Measurements from ENCODE around the gene NLRP1.

DNA sequence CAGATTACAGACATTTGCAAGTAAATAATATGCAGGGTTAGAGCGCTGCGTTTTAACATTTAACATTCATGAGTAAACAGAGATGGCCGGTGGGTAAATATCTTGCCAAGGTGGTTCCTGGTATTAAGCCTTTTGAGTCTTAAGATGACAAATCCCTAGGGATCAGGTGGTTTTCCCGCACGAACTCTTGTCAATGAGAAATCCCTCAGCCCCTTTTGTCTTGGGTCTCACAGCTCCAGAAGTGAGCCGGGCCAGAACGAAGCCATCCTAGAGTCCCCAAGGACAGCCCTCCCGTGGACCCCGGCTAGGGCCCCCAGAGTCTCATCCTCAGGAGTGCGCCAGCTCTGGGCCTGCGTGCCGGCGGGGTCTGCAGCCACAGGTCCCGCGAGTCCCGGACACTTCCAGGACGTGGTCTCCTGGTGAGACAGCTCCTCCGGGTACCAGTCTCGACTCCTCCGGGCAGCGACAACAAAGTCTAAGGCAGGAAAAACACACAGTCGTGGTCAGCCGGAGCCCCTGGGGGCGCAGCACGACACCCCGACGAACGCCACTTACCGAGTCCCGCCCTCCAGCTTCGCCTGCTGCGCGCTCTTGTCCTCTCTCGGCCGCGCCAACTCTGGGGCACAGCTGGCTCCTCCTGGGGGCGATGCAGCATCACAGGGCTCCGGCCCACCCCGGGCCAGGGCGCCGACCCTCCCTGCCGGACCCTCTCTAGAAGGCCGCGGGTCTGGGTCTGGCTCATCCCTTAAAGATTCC lies 84.7 kb downstream of the NLRP1 start:
- no peak for TF ChIP-seq EZH2 (IDR thresholded peaks at IDR 0.05; ENCODE audit: borderline replicate concordance, low read depth, low read length, severe bottlenecking)
- no peak for TF ChIP-seq POLR2A (IDR thresholded peaks at IDR 0.05; ENCODE audit: low read depth, low read length)
- TF ChIP-seq, protein P1, sequence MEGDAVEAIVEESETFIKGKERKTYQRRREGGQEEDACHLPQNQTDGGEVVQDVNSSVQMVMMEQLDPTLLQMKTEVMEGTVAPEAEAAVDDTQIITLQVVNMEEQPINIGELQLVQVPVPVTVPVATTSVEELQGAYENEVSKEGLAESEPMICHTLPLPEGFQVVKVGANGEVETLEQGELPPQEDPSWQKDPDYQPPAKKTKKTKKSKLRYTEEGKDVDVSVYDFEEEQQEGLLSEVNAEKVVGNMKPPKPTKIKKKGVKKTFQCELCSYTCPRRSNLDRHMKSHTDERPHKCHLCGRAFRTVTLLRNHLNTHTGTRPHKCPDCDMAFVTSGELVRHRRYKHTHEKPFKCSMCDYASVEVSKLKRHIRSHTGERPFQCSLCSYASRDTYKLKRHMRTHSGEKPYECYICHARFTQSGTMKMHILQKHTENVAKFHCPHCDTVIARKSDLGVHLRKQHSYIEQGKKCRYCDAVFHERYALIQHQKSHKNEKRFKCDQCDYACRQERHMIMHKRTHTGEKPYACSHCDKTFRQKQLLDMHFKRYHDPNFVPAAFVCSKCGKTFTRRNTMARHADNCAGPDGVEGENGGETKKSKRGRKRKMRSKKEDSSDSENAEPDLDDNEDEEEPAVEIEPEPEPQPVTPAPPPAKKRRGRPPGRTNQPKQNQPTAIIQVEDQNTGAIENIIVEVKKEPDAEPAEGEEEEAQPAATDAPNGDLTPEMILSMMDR (IDR thresholded peaks at IDR 0.05; ENCODE audit: extremely low read depth in 1 of 2, insufficient read depth in 1 of 2, low read depth in 1 of 2, low read length in 2 of 2), result no peak
- no peak for TF ChIP-seq JUN (IDR thresholded peaks at IDR 0.05; ENCODE audit: borderline replicate concordance, insufficient read depth, insufficient read length, low read depth)

All from endothelial cell of umbilical vein (primary cell).